K562 (cell line): ENCODE results near the gene OCRL. TPM values are rescaled to one million over a fixed set of nuclear protein-coding genes. Genes with fewer than 3 reads are reported as not detected.

Experiments
- ATAC-seq: fragments of 200-7000 bp; cut with Tn5 transposase; 3 replicates; pipeline ENCODE4 v1.9.1; 2020; ENCODE audit warnings: moderate library complexity
- BruUV-seq: library from RNA; stranded (reverse); fragments of 400-500 nt; replicated peaks from 2 replicates; lab custom pipeline; 2021; lab: Mats Ljungman, UMichigan
- CTCF ChIA-PET: fragments of 300-600 bp; formaldehyde crosslinking; extraction: SDS; loops from one replicate; lab custom pipeline; 2021; ENCODE audit warnings: low intra/inter-chr PET ratio; lab: Yijun Ruan, JAX
- POLR2A ChIA-PET: fragments of 300-600, 350-650 bp; sonication (Branson Sonifier 250); formaldehyde crosslinking; extraction: SDS; loops from one replicate; lab custom pipeline; 2021; ENCODE audit warnings: antibody characterized with exemption, inconsistent platforms; lab: Yijun Ruan, JAX
- DNase-seq, 4 experiments: peaks; one replicate each; pipeline versions ENCODE4 v3.0.0 to v3.0.0-alpha.2; 2011 to 2018; ENCODE audit warnings: low spot score in 3 of 4, mixed read lengths in 3 of 4; ENCODE audit errors: extremely low read depth in 1 of 4
- FAIRE-seq: peaks from 2 replicates; lab custom pipeline; 2011; peaks lifted over from hg19 to GRCh38; lab: Jason Lieb, UNC
- H2AFZ ChIP-seq: 2 replicates; pipeline ENCODE4 v1.6.0; 2011; ENCODE audit warnings: low read depth, low read length, control low read depth, inconsistent platforms
- H3K27ac ChIP-seq: fragments of 200-600 bp; 3 replicates; pipeline ENCODE4 v1.8.0; 2011; ENCODE audit warnings: low read depth, mild to moderate bottlenecking, control low read depth, inconsistent platforms, low read length, moderate library complexity, mixed read lengths; ENCODE audit errors: extremely low read depth
- H3K27me3 ChIP-seq, 2 experiments: fragments of 300-600 bp in 1 of 2; 2 replicates in 1 of 2; 3 replicates in 1 of 2; pipeline versions ENCODE4 v1.6.0 to v1.8.0; 2011; ENCODE audit warnings: inconsistent platforms in 2 of 2, low read length in 2 of 2, mild to moderate bottlenecking in 1 of 2, mixed read lengths in 1 of 2, moderate library complexity in 1 of 2; ENCODE audit not compliant: control insufficient read depth in 2 of 2, insufficient read depth in 2 of 2
- H3K36me3 ChIP-seq: fragments of 300-600 bp; 3 replicates; pipeline ENCODE4 v1.8.0; 2011; ENCODE audit warnings: mild to moderate bottlenecking, low read length, inconsistent platforms; ENCODE audit not compliant: control insufficient read depth, insufficient read depth
- H3K4me1 ChIP-seq, 2 experiments: fragments of 200-600 bp in 1 of 2; replicated peaks in 1 of 2; 2 replicates in 1 of 2; 3 replicates in 1 of 2; pipeline versions ENCODE4 v1.5.1 to v1.8.0; 2011; ENCODE audit warnings: inconsistent platforms in 2 of 2, low read length in 2 of 2, mild to moderate bottlenecking in 1 of 2, mixed read lengths in 1 of 2, moderate library complexity in 1 of 2; ENCODE audit not compliant: control insufficient read depth in 2 of 2, insufficient read depth in 2 of 2
- H3K4me2 ChIP-seq: 2 replicates; pipeline ENCODE4 v1.6.1; 2011; ENCODE audit warnings: low read length, control low read depth, inconsistent platforms, mixed read lengths; ENCODE audit not compliant: insufficient read depth
- H3K4me3 ChIP-seq: fragments of 200-600 bp; sonication (generic), shearing (Covaris generic); 2 replicates; pipeline ENCODE4 v1.5.1; 2016; ENCODE audit warnings: control low read depth, inconsistent platforms
- H3K79me2 ChIP-seq: fragments of 200-600 bp; 3 replicates; pipeline ENCODE4 v1.8.0; 2011; ENCODE audit warnings: low read length, inconsistent platforms; ENCODE audit not compliant: control insufficient read depth, insufficient read depth
- H3K9ac ChIP-seq, 2 experiments: 2 replicates each; pipeline versions ENCODE4 v1.6.0 to v1.6.1; 2011; ENCODE audit warnings: low read depth in 2 of 2, low read length in 2 of 2, control low read depth in 1 of 2, inconsistent platforms in 1 of 2, mild to moderate bottlenecking in 1 of 2, mixed read lengths in 1 of 2; ENCODE audit not compliant: insufficient read depth in 1 of 2
- H3K9me1 ChIP-seq: one replicate; pipeline ENCODE4 v1.6.0; 2011; ENCODE audit warnings: inconsistent platforms, mild to moderate bottlenecking, low read length, moderate library complexity; ENCODE audit not compliant: control insufficient read depth, insufficient read depth
- H3K9me3 ChIP-seq: replicated peaks from 2 replicates; pipeline ENCODE4 v1.5.1; 2011; ENCODE audit warnings: low read depth, low read length, inconsistent platforms; ENCODE audit not compliant: control insufficient read depth, insufficient read depth
- H4K20me1 ChIP-seq: replicated peaks from 2 replicates; pipeline ENCODE4 v1.6.1; 2011; ENCODE audit warnings: low read length, inconsistent platforms, mixed read lengths; ENCODE audit not compliant: control insufficient read depth, insufficient read depth
- CLOCK ChIP-seq: fragments of 250-450 bp; sonication (Bioruptor Pico); IDR thresholded peaks from 2 replicates; pipeline ENCODE4 v1.4.0; 2020; ENCODE audit warnings: mild to moderate bottlenecking, moderate library complexity, borderline replicate concordance
- ERF ChIP-seq: fragments of 450-650 bp; formaldehyde crosslinking; IDR thresholded peaks from 2 replicates; pipeline ENCODE4 v1.4.0; 2020; ENCODE audit warnings: mild to moderate bottlenecking, mixed read lengths
- FIP1L1 ChIP-seq: fragments of 200-400 bp; formaldehyde crosslinking; IDR thresholded peaks from 2 replicates; pipeline ENCODE4 v1.6.1; 2018; ENCODE audit warnings: mild to moderate bottlenecking, low read depth, low read length; ENCODE audit not compliant: poor library complexity, severe bottlenecking
- KLF6 ChIP-seq: fragments of 250-450 bp; sonication (Bioruptor Pico); IDR thresholded peaks from 2 replicates; pipeline ENCODE4 v1.4.0; 2020; ENCODE audit warnings: mild to moderate bottlenecking, moderate library complexity, borderline replicate concordance
- PHB ChIP-seq: fragments of 250-450 bp; sonication (Bioruptor Pico); IDR thresholded peaks from 2 replicates; pipeline ENCODE4 v1.5.0; 2021
- POLR2H ChIP-seq: IDR thresholded peaks from 2 replicates; pipeline ENCODE4 v1.6.1; 2016; ENCODE audit warnings: missing genetic modification characterization, low read depth, mild to moderate bottlenecking, control low read depth, missing compliant biosample characterization, moderate library complexity
- SNAPC5 ChIP-seq: fragments of 250-450 bp; sonication (Bioruptor Pico); IDR thresholded peaks from 2 replicates; pipeline ENCODE4 v1.8.0; 2021; ENCODE audit warnings: moderate library complexity, mild to moderate bottlenecking, inconsistent platforms
- UBTF ChIP-seq, 2 experiments: IDR thresholded peaks; 2 replicates each; pipeline ENCODE4 v1.6.1; 2012; ENCODE audit warnings: improper control_type of control experiment in 2 of 2, low read depth in 2 of 2, low read length in 2 of 2, borderline replicate concordance in 1 of 2
- ZBTB12 ChIP-seq: fragments of 250-450 bp; sonication (Bioruptor Pico); IDR thresholded peaks from 2 replicates; pipeline ENCODE4 v1.4.0; 2020
- ZNF253 ChIP-seq: fragments of 250-450 bp; sonication (Bioruptor Pico); conservative IDR thresholded peaks from 2 replicates; pipeline ENCODE4 v1.6.1; 2021; ENCODE audit warnings: mild to moderate bottlenecking
- ZNF592 ChIP-seq: fragments of 450-650 bp; IDR thresholded peaks from 2 replicates; pipeline ENCODE4 v1.6.1; 2017; ENCODE audit warnings: antibody characterized with exemption, mild to moderate bottlenecking
- WGBS: fragments of 100-300 bp; shearing (Covaris generic); methylation state at CpG from one replicate; pipeline ENCODE4 v1.1.6; 2016; ENCODE audit warnings: low coverage, mixed read lengths; ENCODE audit not compliant: insufficient coverage; ENCODE audit errors: missing lambda C conversion rate; 5-methylcytosine and 5-hydroxymethylcytosine counted together
- in situ Hi-C: fragments of 300-500 bp; cut with MboI; formaldehyde crosslinking; loops from 4 replicates; pipeline ENCODE4 v1.15.0; 2018; ENCODE audit warnings: inconsistent platforms, mixed read lengths
- intact Hi-C: fragments of 100-400 bp; cut with micrococcal nuclease; formaldehyde crosslinking; loops from 2 replicates; pipeline ENCODE4 v1.14.2; 2022
- polyA plus RNA-seq, 8 experiments: library from polyadenylated mRNA; depleted of rRNA in 4 of 8; stranded (reverse) in 5 of 8; unstranded in 3 of 8; fragments of >200 nt; fragmentation: Nextera tagmentation in 2 of 8; fragmentation: Illumina TruSeq in 1 of 8; extraction: Ambion mirVana in 2 of 8; extraction: Trizol in 1 of 8; gene quantifications; 2 replicates each; pipeline versions ENCODE4 v1.2.1 to v1.2.3, GENCODE V29; 2011 to 2014; ENCODE audit warnings: inconsistent platforms in 1 of 8, missing spikeins in 1 of 8
- total RNA-seq, 7 experiments: library from RNA; depleted of rRNA in 6 of 7; stranded (reverse); fragments of >200 nt in 6 of 7; fragmentation: Illumina TruSeq in 2 of 7; extraction: Trizol in 2 of 7; gene quantifications; 2 replicates each; pipeline versions ENCODE4 v1.2.1 to v1.2.3, GENCODE V29; 2011 to 2021; ENCODE audit warnings: low replicate concordance in 1 of 7

The OCRL gene
- total and polyA plus RNA-seq, 9 of the 15 experiments (the other 6 are each of a cell fraction or from before 2014, with no cell fraction given), result 2.2 to 23.4 (median 11.9) TPM

GRCh38 chrX:129617420-129617819 lies 77.4 kb downstream of the OCRL start:
- no peaks in the 10 kb centered on the region; a peak in 2 of 5 replicates for H3K4me1 ChIP-seq
- intact Hi-C loops, result no loop called here
- H3K9me3 ChIP-seq, result no peaks in the 10 kb centered on the region
- no TSS peak for BruUV-seq
- no peak for DNase-seq
- no peak for ATAC-seq
- no peaks in the 10 kb centered on the region for H3K27me3 ChIP-seq
- H3K9ac ChIP-seq, result no peak overlapping the region
- no peak overlapping the region for H3K4me3 ChIP-seq
- no peaks in the 10 kb centered on the region for H3K9me1 ChIP-seq
- H3K79me2 ChIP-seq, result no peaks in the 10 kb centered on the region
- 17% methylated on average over 6 of the region's 6 CpGs for WGBS
- H3K27ac ChIP-seq, result no peak overlapping the region
- ChIA-PET POLR2A (no interaction called here), CTCF (no interaction called here)
- no peak overlapping the region for H3K4me2 ChIP-seq
- no peak overlapping the region for H2AFZ ChIP-seq
- FAIRE-seq, result no peak
- H3K36me3 ChIP-seq, result no peaks in the 10 kb centered on the region
- no peaks in the 10 kb centered on the region for H4K20me1 ChIP-seq
- in situ Hi-C loops, result no loop called here
- TF ChIP-seq POLR2H, result no peak
- no peak for TF ChIP-seq ZNF592
- TF ChIP-seq UBTF (IDR thresholded peaks at IDR 0.05; ENCODE audit: borderline replicate concordance in 1 of 2, low read depth in 2 of 2, low read length in 2 of 2), result no peak
- no peak for TF ChIP-seq SNAPC5
- no peak for TF ChIP-seq ZBTB12
- TF ChIP-seq CLOCK, result no peak
- TF ChIP-seq KLF6 (CRISPR knock-in tag), result no peak
- TF ChIP-seq ERF, result no peak
- no peak for TF ChIP-seq PHB (CRISPR knock-in tag)
- no peak for TF ChIP-seq FIP1L1
- TF ChIP-seq ZNF253 (CRISPR knock-in tag), result no peak
